ENCODE measurements around the gene CROT. TPM values are rescaled to one million over a fixed set of nuclear protein-coding genes. Genes with fewer than 3 reads are reported as not detected.

The CROT gene
- total RNA-seq, 3 donors from 2014 or later: 11.7 to 34.4 (median 28.8) TPM

- Histone ChIP-seq H3K27ac (no peak overlapping the region), H3K9me3 (no peaks in the 10 kb centered on the region), H3K4me1 (no peaks in the 10 kb centered on the region), H3K4me3 (no peak overlapping the region), H3K36me3 (no peaks in the 10 kb centered on the region), H3K27me3 (no peaks in the 10 kb centered on the region)
- no peak for TF ChIP-seq POLR2AphosphoS5 (IDR thresholded peaks at IDR 0.05)
- peak in 2 of 3 donors; percentile 72 to 77 for TF ChIP-seq CTCF (IDR thresholded peaks at IDR 0.05)
- no peak for TF ChIP-seq POLR2A (IDR thresholded peaks at IDR 0.05)
- intact Hi-C loops (cut with DNase I; ENCODE audit: low total_unique reads): loop anchor here (5.0 kb wide), 1 partner anchor 105 kb away; no protein-coding TSS in a partner anchor
- peak in 1 of 2 donors; percentile 30 for DNase-seq (ENCODE audit: low spot score in 2 of 2)
Measured at GRCh38 chr7:87416682-87417587, 71.5 kb downstream of the CROT start.

GRCh38 chr7:87420173-87420572 lies 74.7 kb downstream of the CROT start:
- Histone ChIP-seq H3K36me3 (no peaks in the 10 kb centered on the region), H3K4me3 (no peak overlapping the region), H3K27ac (no peak overlapping the region), H3K27me3 (no peaks in the 10 kb centered on the region), H3K9me3 (no peaks in the 10 kb centered on the region), H3K4me1 (no peaks in the 10 kb centered on the region)
- intact Hi-C loops (cut with DNase I; ENCODE audit: low total_unique reads): loop anchor here (2.0 kb wide), 1 partner anchor 45 kb away; no protein-coding TSS in a partner anchor
- no peak for DNase-seq (ENCODE audit: low spot score in 2 of 2)
- TF ChIP-seq POLR2AphosphoS5 (IDR thresholded peaks at IDR 0.05): no peak
- no peak for TF ChIP-seq POLR2A (IDR thresholded peaks at IDR 0.05)
- TF ChIP-seq CTCF (IDR thresholded peaks at IDR 0.05): no peak

- H3K9me3 ChIP-seq: no peaks in the 10 kb centered on the region
- H3K27ac ChIP-seq: no peak overlapping the region
- no peaks in the 10 kb centered on the region for H3K27me3 ChIP-seq
- no peaks in the 10 kb centered on the region for H3K36me3 ChIP-seq
- no peak for DNase-seq (ENCODE audit: low spot score in 2 of 2)
- intact Hi-C loops (cut with DNase I; ENCODE audit: low total_unique reads): no loop called here
- TF ChIP-seq POLR2A (IDR thresholded peaks at IDR 0.05) (no peak), POLR2AphosphoS5 (IDR thresholded peaks at IDR 0.05) (no peak), CTCF (IDR thresholded peaks at IDR 0.05) (no peak)
- H3K4me1 ChIP-seq: no peaks in the 10 kb centered on the region
- no peak overlapping the region for H3K4me3 ChIP-seq
Measured at GRCh38 chr7:87424075-87424474, 78.6 kb downstream of the CROT start.

GRCh38 chr7:87426160-87426559 lies 80.7 kb downstream of the CROT start:
- no peaks in the 10 kb centered on the region for H3K27me3 ChIP-seq
- intact Hi-C loops (cut with DNase I; ENCODE audit: low total_unique reads): no loop called here
- no peak for DNase-seq (ENCODE audit: low spot score in 2 of 2)

More at GRCh38 chr7:87426160-87426559, 80.7 kb downstream of the CROT start:
- no peaks in the 10 kb centered on the region for H3K4me1 ChIP-seq
- H3K27ac ChIP-seq: no peak overlapping the region
- no peaks in the 10 kb centered on the region for H3K36me3 ChIP-seq
- H3K4me3 ChIP-seq: no peak overlapping the region
- no peaks in the 10 kb centered on the region for H3K9me3 ChIP-seq
- TF ChIP-seq POLR2AphosphoS5 (IDR thresholded peaks at IDR 0.05) (no peak), CTCF (IDR thresholded peaks at IDR 0.05) (no peak), POLR2A (IDR thresholded peaks at IDR 0.05) (no peak)

Measured in breast epithelium (tissue), 4 donors.